Astrocyte (in vitro differentiated cells and primary cell): ENCODE measurements around the gene MYL4. TPM values are rescaled to one million over a fixed set of nuclear protein-coding genes. Genes with fewer than 3 reads are reported as not detected.
A peak's percentile ranks its signal among the peaks of the same experiment; 100 is the strongest.
"Not testable (repeated sequence)": the region's sequence is repeated elsewhere in the genome, so short reads cannot be mapped to it uniquely, and the experiment has no call there.

ENCODE experiments used
- DNase-seq: peaks from one replicate; pipeline ENCODE4 v3.0.0-alpha.2; 2010; ENCODE audit warnings: low read depth
- FAIRE-seq: peaks from 2 replicates; lab custom pipeline; 2011; peaks lifted over from hg19 to GRCh38; lab: Jason Lieb, UNC
- H2AFZ ChIP-seq: 2 replicates; pipeline ENCODE4 v1.6.0; 2012; ENCODE audit warnings: low read depth, low read length, inconsistent platforms
- H3K27ac ChIP-seq: 2 replicates; pipeline ENCODE4 v1.5.1; 2011; ENCODE audit warnings: low read depth, low read length, inconsistent platforms
- H3K27me3 ChIP-seq: 2 replicates; pipeline ENCODE4 v1.6.0; 2011; ENCODE audit warnings: low read length, inconsistent platforms; ENCODE audit not compliant: insufficient read depth
- H3K36me3 ChIP-seq: 2 replicates; pipeline ENCODE4 v1.5.1; 2011; ENCODE audit warnings: low read length, inconsistent platforms; ENCODE audit not compliant: insufficient read depth
- H3K4me1 ChIP-seq: 2 replicates; pipeline ENCODE4 v1.5.1; 2011; ENCODE audit warnings: low read length, inconsistent platforms; ENCODE audit not compliant: insufficient read depth
- H3K4me2 ChIP-seq: 2 replicates; pipeline ENCODE4 v1.6.0; 2012; ENCODE audit warnings: low read length, inconsistent platforms
- H3K4me3 ChIP-seq: 2 replicates; pipeline ENCODE4 v1.5.1; 2011; ENCODE audit warnings: low read depth, mild to moderate bottlenecking, low read length, inconsistent platforms; ENCODE audit not compliant: insufficient read depth
- H3K79me2 ChIP-seq: 2 replicates; pipeline ENCODE4 v1.6.0; 2012; ENCODE audit warnings: mild to moderate bottlenecking, low read length, inconsistent platforms; ENCODE audit not compliant: insufficient read depth
- H3K9ac ChIP-seq: 2 replicates; pipeline ENCODE4 v1.6.0; 2012; ENCODE audit warnings: mild to moderate bottlenecking, low read length, inconsistent platforms
- H3K9me3 ChIP-seq: 2 replicates; pipeline ENCODE4 v1.5.1; 2012; ENCODE audit warnings: low read depth, mild to moderate bottlenecking, low read length, inconsistent platforms; ENCODE audit not compliant: insufficient read depth
- H4K20me1 ChIP-seq: 2 replicates; pipeline ENCODE4 v1.6.0; 2012; ENCODE audit warnings: low read length, inconsistent platforms; ENCODE audit not compliant: insufficient read depth
- H3K27ac Mint-ChIP-seq: one replicate; pipeline ENCODE4 v1.8.0; 2021; ENCODE audit warnings: mild to moderate bottlenecking, mixed read lengths; ENCODE audit not compliant: unreplicated experiment
- H3K27me3 Mint-ChIP-seq: one replicate; pipeline ENCODE4 v1.8.0; 2021; ENCODE audit warnings: low read depth, mixed read lengths; ENCODE audit not compliant: unreplicated experiment
- H3K36me3 Mint-ChIP-seq: one replicate; pipeline ENCODE4 v1.8.0; 2021; ENCODE audit warnings: low read depth, mixed read lengths; ENCODE audit not compliant: unreplicated experiment
- H3K4me1 Mint-ChIP-seq: one replicate; pipeline ENCODE4 v1.8.0; 2021; ENCODE audit warnings: low read depth, mixed read lengths; ENCODE audit not compliant: unreplicated experiment
- H3K4me3 Mint-ChIP-seq: one replicate; pipeline ENCODE4 v1.8.0; 2021; ENCODE audit warnings: mild to moderate bottlenecking, moderate library complexity, mixed read lengths; ENCODE audit not compliant: unreplicated experiment
- H3K9me3 Mint-ChIP-seq: one replicate; pipeline ENCODE4 v1.8.0; 2021; ENCODE audit warnings: mild to moderate bottlenecking, mixed read lengths; ENCODE audit not compliant: unreplicated experiment
- EZH2 ChIP-seq: IDR thresholded peaks from 2 replicates; pipeline ENCODE4 v1.6.1; 2012; ENCODE audit warnings: mild to moderate bottlenecking, low read length, inconsistent platforms; ENCODE audit not compliant: insufficient read depth
- total RNA-seq: library from RNA; stranded (reverse); gene quantifications from 2 replicates; pipeline ENCODE4 v1.2.1, GENCODE V29; 2021
- TF ChIP-seq, protein P1 (sequence below): IDR thresholded peaks from 2 replicates; pipeline ENCODE4 v1.5.1; 2011; ENCODE audit warnings: low read depth, mild to moderate bottlenecking, inconsistent platforms, low read length, moderate library complexity; ENCODE audit not compliant: insufficient read depth

MYL4 gene
- total RNA-seq, 1 donor from 2014 or later, result 22.7 TPM

DNA sequence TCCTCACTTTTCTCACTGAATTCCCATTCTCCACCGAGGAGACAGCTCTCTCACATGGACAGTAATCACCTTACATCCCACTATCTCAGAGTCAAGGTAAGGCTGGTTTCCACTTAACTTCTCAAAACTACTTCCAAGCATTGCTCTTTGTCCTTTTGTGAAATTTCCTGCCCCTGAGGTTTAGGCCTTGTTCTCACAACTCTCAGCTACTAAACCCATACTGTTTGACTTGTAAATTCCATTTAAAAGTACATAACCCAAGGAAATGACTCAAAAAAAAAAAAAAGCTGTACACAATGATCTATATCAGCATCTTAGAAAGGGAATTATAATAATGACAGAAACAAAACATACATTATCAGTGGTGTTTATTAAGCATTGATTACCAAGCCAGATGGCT is 28.8 kb upstream of the MYL4 start:
- no peak overlapping the region for H3K27ac Mint-ChIP-seq
- no peaks in the 10 kb centered on the region for H3K9me3 Mint-ChIP-seq
- H4K20me1 ChIP-seq, result peaks cover 68% of the 10 kb centered on the region
- H3K27ac ChIP-seq, result no peak overlapping the region
- DNase-seq, result no peak
- H2AFZ ChIP-seq, result no peak overlapping the region
- H3K9me3 ChIP-seq, result no peaks in the 10 kb centered on the region
- no peak overlapping the region for H3K4me2 ChIP-seq
- H3K4me1 Mint-ChIP-seq, result peaks cover 14% of the 10 kb centered on the region
- FAIRE-seq, result no peak
- peaks cover 99% of the 10 kb centered on the region for H3K79me2 ChIP-seq
- H3K4me3 Mint-ChIP-seq, result no peak overlapping the region
- H3K36me3 Mint-ChIP-seq, result peaks cover 9% of the 10 kb centered on the region
- H3K27me3 Mint-ChIP-seq, result no peaks in the 10 kb centered on the region
- H3K27me3 ChIP-seq, result no peaks in the 10 kb centered on the region
- no peaks in the 10 kb centered on the region for H3K4me1 ChIP-seq
- no peak overlapping the region for H3K9ac ChIP-seq
- H3K4me3 ChIP-seq, result no peak overlapping the region
- no peak for TF ChIP-seq EZH2
- TF ChIP-seq, protein P1, sequence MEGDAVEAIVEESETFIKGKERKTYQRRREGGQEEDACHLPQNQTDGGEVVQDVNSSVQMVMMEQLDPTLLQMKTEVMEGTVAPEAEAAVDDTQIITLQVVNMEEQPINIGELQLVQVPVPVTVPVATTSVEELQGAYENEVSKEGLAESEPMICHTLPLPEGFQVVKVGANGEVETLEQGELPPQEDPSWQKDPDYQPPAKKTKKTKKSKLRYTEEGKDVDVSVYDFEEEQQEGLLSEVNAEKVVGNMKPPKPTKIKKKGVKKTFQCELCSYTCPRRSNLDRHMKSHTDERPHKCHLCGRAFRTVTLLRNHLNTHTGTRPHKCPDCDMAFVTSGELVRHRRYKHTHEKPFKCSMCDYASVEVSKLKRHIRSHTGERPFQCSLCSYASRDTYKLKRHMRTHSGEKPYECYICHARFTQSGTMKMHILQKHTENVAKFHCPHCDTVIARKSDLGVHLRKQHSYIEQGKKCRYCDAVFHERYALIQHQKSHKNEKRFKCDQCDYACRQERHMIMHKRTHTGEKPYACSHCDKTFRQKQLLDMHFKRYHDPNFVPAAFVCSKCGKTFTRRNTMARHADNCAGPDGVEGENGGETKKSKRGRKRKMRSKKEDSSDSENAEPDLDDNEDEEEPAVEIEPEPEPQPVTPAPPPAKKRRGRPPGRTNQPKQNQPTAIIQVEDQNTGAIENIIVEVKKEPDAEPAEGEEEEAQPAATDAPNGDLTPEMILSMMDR, result no peak
- H3K36me3 ChIP-seq, result peaks cover 27% of the 10 kb centered on the region

DNA sequence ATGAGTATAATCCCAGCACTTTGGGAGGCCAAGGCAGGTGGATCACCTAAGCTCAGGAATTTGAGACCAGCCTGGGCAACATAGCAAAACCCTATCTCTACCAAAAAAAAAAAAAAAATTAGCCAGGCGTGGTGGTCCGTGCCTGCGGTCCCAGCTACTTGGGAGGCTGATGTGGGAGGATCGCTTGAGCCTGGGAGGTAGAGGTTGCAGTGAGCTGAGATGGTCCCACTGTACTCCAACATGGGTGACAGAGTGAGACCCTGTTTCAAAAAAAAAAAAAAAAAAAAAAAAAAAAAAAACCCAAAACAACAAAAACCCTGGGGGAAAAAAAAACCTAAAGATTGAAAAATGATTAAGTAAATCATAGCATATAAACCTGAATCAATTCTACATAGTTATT is 28.2 kb upstream of the MYL4 start:
- not testable (repeated sequence) for H2AFZ ChIP-seq, H3K36me3 Mint-ChIP-seq, H3K9me3 ChIP-seq, H3K4me2 ChIP-seq, H3K27me3 Mint-ChIP-seq, DNase-seq, H3K27me3 ChIP-seq, H3K4me1 ChIP-seq, H3K27ac Mint-ChIP-seq, H3K4me3 ChIP-seq, H3K9me3 Mint-ChIP-seq, H3K4me3 Mint-ChIP-seq, H3K9ac ChIP-seq, H3K27ac ChIP-seq, FAIRE-seq
- H3K4me1 Mint-ChIP-seq, result peaks cover 17% of the 10 kb centered on the region
- Histone ChIP-seq H3K36me3 (peaks cover 25% of the 10 kb centered on the region), H4K20me1 (peaks cover 68% of the 10 kb centered on the region), H3K79me2 (peaks cover 99% of the 10 kb centered on the region)

DNA sequence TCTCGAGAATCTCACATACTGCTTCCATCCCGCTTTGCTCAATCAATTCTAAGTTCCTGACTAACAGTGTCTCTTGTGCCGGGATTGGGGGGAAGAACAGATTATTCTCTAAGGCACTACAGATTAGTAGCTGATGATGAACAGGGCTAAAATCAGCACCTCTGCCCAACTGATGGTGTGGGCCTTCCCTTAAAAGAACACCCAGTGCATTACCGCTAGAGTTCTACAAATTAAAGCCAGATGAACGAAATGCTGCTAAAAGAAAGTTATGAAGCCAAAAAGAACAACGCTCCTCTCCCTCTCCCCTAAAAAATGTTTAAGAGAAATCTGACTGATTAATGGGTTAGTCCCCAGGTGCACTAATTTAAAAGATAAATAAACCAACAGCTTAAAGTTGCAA is 24.5 kb upstream of the MYL4 start:
- Mint-ChIP-seq H3K36me3 (peaks cover 4% of the 10 kb centered on the region), H3K4me3 (peak overlapping the region; percentile 17), H3K27me3 (no peaks in the 10 kb centered on the region), H3K27ac (no peak overlapping the region), H3K9me3 (no peaks in the 10 kb centered on the region), H3K4me1 (peaks cover 20% of the 10 kb centered on the region)
- peaks cover 7% of the 10 kb centered on the region for H3K36me3 ChIP-seq
- peaks cover 57% of the 10 kb centered on the region for H4K20me1 ChIP-seq
- H3K9me3 ChIP-seq, result no peaks in the 10 kb centered on the region
- H3K27me3 ChIP-seq, result no peaks in the 10 kb centered on the region
- DNase-seq (no peak), FAIRE-seq (no peak)
- H3K4me1 ChIP-seq, result no peaks in the 10 kb centered on the region
- TF ChIP-seq, protein P1, result no peak
- no peak for TF ChIP-seq EZH2
- no peak overlapping the region for H3K9ac ChIP-seq
- peaks cover 94% of the 10 kb centered on the region for H3K79me2 ChIP-seq
- H3K4me3 ChIP-seq, result no peak overlapping the region
- H3K4me2 ChIP-seq, result peak overlapping the region; percentile 10
- no peak overlapping the region for H3K27ac ChIP-seq
- no peak overlapping the region for H2AFZ ChIP-seq
